Astrocyte of the spinal cord (primary cell): Measurements from ENCODE around the gene SNRPB.
"Not testable (repeated sequence)": the region's sequence is repeated elsewhere in the genome, so short reads cannot be mapped to it uniquely, and the experiment has no call there.

Experiments
- DNase-seq: peaks from one replicate; pipeline ENCODE4 v3.0.0; 2011; ENCODE audit warnings: low read depth, low spot score
- H3K4me3 ChIP-seq: 2 replicates; pipeline ENCODE4 v1.5.1; 2011; ENCODE audit warnings: low read depth, mild to moderate bottlenecking, low read length, moderate library complexity
- CTCF ChIP-seq: IDR thresholded peaks from 2 replicates; pipeline ENCODE4 v1.5.1; 2012; ENCODE audit warnings: low read depth, mild to moderate bottlenecking, low read length, inconsistent platforms
- in situ Hi-C: cut with HindIII; loops from 2 replicates; pipeline ENCODE4 v1.10.0; 2017; ENCODE audit warnings: low sequenced_read_pairs

The SNRPB gene

DNA sequence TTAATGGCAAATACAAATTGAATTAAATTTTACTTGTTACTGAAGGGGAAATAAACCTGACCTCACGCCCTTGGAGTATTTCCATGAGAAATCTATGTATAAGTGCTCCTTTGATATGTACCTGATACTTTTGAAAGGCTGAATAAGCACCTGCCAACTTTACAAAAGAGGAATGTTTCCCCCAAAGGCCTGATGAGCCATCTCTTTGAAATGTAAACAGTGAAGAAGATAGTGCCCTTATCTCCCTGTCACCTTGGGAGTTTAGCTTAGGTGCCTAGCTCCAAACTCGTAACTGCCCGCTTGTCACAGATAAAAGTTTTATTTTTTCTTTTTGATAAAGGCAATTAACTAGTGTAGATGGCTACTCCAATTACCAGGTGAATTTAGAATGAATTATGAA lies 39.2 kb upstream of the SNRPB start:
- in situ Hi-C loops: no loop called here
- TF ChIP-seq CTCF: no peak
- DNase-seq: no peak
- no peak overlapping the region for H3K4me3 ChIP-seq

DNA sequence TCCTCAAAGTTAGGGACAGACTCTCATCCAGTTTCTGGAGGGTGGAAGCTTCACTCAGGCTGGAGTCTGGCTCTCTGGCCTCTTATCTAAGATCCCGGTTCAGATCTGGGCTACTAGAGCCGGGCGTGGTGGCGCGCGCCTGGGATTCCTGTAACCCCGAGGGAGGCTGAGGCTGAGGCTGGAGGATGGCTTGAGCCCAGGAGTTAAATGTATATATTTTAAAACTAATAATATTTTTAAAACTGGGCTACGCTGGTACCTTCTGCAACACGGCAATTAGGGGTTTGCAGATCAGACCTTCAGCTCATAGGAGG lies 38.8 kb upstream of the SNRPB start:
- in situ Hi-C loops: no loop called here
- no peak for DNase-seq
- TF ChIP-seq CTCF: no peak
- H3K4me3 ChIP-seq: peak overlapping the region; percentile 94

DNA sequence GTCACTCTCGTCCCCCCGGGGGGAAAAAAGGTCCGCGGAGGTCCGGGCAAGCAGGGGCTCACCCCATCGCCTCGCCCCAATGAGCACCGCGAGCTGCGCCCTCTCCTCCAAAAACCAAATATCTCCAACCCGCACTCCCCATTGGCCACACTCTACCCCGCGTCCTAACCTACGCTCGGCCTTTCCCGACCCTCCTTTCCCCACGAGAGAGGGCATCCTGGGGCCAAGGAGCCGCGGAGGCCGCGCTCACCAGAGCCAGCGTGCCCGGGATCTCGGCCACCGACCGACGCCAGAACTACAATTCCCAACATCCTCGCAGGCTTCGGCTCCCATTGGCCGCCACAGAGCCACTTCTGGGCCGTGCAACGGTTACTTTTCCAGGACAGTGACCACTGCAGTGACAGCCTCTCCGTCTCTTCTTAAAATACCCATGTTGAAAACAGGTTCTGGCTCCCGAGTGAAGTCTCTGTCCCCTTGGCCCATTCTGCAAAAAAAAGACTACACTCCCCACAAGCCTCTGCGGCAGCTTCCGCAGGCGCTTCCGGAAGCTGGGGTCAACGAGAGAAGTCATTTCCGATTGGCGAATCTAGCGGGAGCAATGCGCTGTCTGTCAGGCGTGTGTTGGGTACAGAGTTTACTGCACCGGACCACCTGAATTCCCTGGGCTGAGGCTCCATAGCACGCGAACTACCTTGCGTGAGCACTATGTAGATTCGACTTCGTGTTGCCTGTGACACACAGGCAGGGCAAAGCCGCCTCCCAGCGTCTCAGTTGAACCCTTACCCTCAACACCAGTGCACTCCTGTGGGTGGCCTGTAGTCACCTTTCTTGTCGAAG lies 38.3 kb upstream of the SNRPB start, which contains the start of gene ZNF343:
ZNF343 (minus strand) TSS at position 285 of the 837 bp plus-strand sequence. CDS start 15,020 bp downstream, outside the sequence.
- no peak for TF ChIP-seq CTCF
- in situ Hi-C loops: no loop called here
- peak within 1 kb of the TSS; percentile 94 for H3K4me3 ChIP-seq
- peak; percentile 84 for DNase-seq

GRCh38 chr20:2507875-2508630 lies 37.5 kb upstream of the SNRPB start:
- in situ Hi-C loops: no loop called here
- peak overlapping the region; percentile 94 for H3K4me3 ChIP-seq
- no peak for DNase-seq
- no peak for TF ChIP-seq CTCF

DNA sequence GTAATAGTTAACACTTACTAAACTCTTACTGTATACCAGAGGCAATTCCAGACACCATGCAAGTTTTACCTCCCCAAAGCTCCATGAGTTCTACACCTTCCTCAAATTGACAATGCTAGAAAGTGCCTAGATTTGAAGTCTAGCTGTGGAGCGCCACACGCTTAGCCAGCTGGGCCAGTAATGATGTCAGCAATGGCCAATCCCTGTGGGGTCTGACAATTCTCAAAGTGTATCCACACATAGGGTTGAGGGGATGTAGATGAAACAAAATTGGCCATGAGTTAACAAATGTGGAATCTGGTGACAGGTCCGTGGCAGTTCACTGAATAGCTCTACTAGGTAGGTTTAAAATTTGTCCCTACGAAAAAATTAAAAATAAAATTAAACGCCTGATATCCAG lies 36.9 kb upstream of the SNRPB start:
- no peak for TF ChIP-seq CTCF
- H3K4me3 ChIP-seq: peak overlapping the region; percentile 94
- in situ Hi-C loops: no loop called here
- DNase-seq: no peak

DNA sequence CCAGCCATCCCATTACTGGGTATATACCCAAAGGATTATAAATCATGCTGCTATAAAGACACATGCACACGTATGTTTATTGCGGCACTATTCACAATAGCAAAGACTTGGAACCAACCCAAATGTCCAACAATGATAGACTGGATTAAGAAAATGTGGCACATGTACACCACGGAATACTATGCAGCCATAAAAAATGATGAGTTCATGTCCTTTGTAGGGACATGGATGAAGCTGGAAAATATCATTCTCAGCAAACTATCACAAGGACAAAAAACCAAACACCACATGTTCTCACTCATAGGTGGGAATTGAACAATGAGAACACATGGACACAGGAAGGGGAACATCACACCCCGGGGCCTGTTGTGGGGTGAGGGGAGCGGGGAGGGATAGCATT lies 35.8 kb upstream of the SNRPB start:
- in situ Hi-C loops, DNase-seq, H3K4me3 ChIP-seq: not testable (repeated sequence)

DNA sequence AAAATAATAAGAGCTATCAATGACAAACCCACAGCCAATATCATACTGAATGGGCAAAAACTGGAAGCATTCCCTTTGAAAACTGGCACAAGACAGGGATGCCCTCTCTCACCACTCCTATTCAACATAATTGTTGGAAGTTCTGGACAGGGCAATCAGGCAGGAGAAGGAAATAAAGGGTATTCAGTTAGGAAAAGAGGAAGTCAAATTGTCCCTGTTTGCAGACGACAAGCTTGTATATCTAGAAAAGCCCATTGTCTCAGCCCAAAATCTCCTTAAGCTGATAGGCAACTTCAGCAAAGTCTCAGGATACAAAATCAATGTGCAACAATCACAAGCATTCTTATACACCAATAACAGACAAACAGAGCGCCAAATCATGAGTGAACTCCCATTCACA lies 34.2 kb upstream of the SNRPB start:
- DNase-seq, H3K4me3 ChIP-seq, in situ Hi-C loops: not testable (repeated sequence)

DNA sequence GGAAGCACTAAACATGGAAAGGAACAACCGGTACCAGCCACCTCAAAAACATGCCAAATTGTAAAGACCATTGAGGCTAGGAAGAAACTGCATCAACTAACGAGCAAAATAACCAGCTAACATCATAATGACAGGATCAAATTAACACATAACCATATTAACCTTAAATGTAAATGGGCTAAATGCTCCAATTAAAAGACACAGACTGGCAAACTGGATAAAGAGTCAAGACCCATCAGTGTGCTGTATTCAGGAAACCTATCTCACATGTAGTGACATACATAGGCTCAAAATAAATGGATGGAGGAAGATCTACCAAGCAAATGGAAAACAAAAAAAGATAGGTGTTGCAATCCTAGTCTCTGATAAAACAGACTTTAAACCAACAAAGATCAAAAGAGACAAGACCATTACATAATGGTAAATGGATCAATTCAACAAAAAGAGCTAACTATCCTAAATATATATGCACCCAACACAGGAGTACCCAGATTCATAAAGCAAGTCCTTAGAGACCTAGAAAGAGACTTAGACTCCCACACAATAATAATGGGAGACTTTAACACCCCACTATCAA lies 32.3 kb upstream of the SNRPB start:
- DNase-seq, in situ Hi-C loops, H3K4me3 ChIP-seq: not testable (repeated sequence)
